ENCODE results near the gene TUT7. TPM values are rescaled to one million over a fixed set of nuclear protein-coding genes. Genes with fewer than 3 reads are reported as not detected.

TUT7 gene
- total RNA-seq, 1 experiment from 2014 or later: 21.6 TPM

- H3K27me3 ChIP-seq (replicated peaks): no peaks in the 10 kb centered on the region
- H3K27ac ChIP-seq: no peak overlapping the region
- H3K9me3 ChIP-seq (replicated peaks): no peaks in the 10 kb centered on the region
- no peaks in the 10 kb centered on the region for H3K4me1 ChIP-seq (replicated peaks)
- H3K4me3 ChIP-seq: no peak overlapping the region
- no peaks in the 10 kb centered on the region for H3K36me3 ChIP-seq
- DNase-seq (ENCODE audit: low read depth in 1 of 2, low spot score in 2 of 2): no peak
Measured at GRCh38 chr9:86246752-86247161, 107.5 kb downstream of the TUT7 start.

- no peaks in the 10 kb centered on the region for H3K4me1 ChIP-seq (replicated peaks)
- no peaks in the 10 kb centered on the region for H3K27me3 ChIP-seq (replicated peaks)
- no peak overlapping the region for H3K27ac ChIP-seq
- no peaks in the 10 kb centered on the region for H3K9me3 ChIP-seq (replicated peaks)
- H3K36me3 ChIP-seq: no peaks in the 10 kb centered on the region
- no peak for DNase-seq (ENCODE audit: low read depth in 1 of 2, low spot score in 2 of 2)
- H3K4me3 ChIP-seq: no peak overlapping the region
Measured at GRCh38 chr9:86242071-86242470, 112.1 kb downstream of the TUT7 start.

- Histone ChIP-seq H3K4me1 (replicated peaks) (no peaks in the 10 kb centered on the region), H3K9me3 (replicated peaks) (no peaks in the 10 kb centered on the region), H3K4me3 (no peak overlapping the region), H3K27ac (no peak overlapping the region), H3K27me3 (replicated peaks) (no peaks in the 10 kb centered on the region), H3K36me3 (no peaks in the 10 kb centered on the region)
- no peak for DNase-seq (ENCODE audit: low read depth in 1 of 2, low spot score in 2 of 2)
Measured at GRCh38 chr9:86241216-86241615, 113.0 kb downstream of the TUT7 start.

GRCh38 chr9:86238861-86239770 lies 115.1 kb downstream of the TUT7 start:
- Histone ChIP-seq H3K4me3 (no peak overlapping the region), H3K9me3 (replicated peaks) (no peaks in the 10 kb centered on the region), H3K4me1 (replicated peaks) (no peaks in the 10 kb centered on the region), H3K27me3 (replicated peaks) (no peaks in the 10 kb centered on the region), H3K27ac (no peak overlapping the region), H3K36me3 (no peaks in the 10 kb centered on the region)
- DNase-seq (ENCODE audit: low read depth in 1 of 2, low spot score in 2 of 2): no peak

Other genes with a start within 250 kb of the TUT7 start
- 0.39 TPM in 1 of 2 replicates, not detected in the other for gene C9orf153, start 94.8 kb downstream of the TUT7 start, total RNA-seq (2014; rRNA removed; shearing (Covaris generic))
- 41.9 and 60.0 TPM in 2 replicates for gene ISCA1, start 71.9 kb downstream of the TUT7 start, total RNA-seq (2014; rRNA removed; shearing (Covaris generic))

Data from SJSA1 (cell line).